HepG2 (cell line): ENCODE results near the gene GRHL1.

Source experiments
- CBX2 ChIP-seq, 2 experiments: fragments of 200-600 bp in 1 of 2; sonication (generic); formaldehyde crosslinking in 1 of 2; IDR thresholded peaks; 2 replicates each; pipeline versions ENCODE4 v1.7.0 to v1.8.1; 2018 to 2022; ENCODE audit warnings: low read depth in 2 of 2, low read length in 1 of 2, mild to moderate bottlenecking in 1 of 2, missing genetic modification reagents in 1 of 2
- KLF16 ChIP-seq, 2 experiments: sonication (generic) in 1 of 2; formaldehyde crosslinking in 1 of 2; IDR thresholded peaks; 2 replicates each; pipeline versions ENCODE4 v1.6.1 to v1.8.0; 2016 to 2023; ENCODE audit warnings: missing genetic modification reagents in 2 of 2, missing compliant biosample characterization in 1 of 2
- ZFP1 ChIP-seq: IDR thresholded peaks from 2 replicates; pipeline ENCODE4 v1.6.1; 2016
- ZNF326 ChIP-seq: sonication (generic); formaldehyde crosslinking; IDR thresholded peaks from 2 replicates; pipeline ENCODE4 v1.4.0; 2020; ENCODE audit warnings: missing genetic modification reagents, borderline replicate concordance
- ZNF367 ChIP-seq: sonication (generic); formaldehyde crosslinking; IDR thresholded peaks from 2 replicates; pipeline ENCODE4 v1.4.0; 2020; ENCODE audit warnings: missing genetic modification reagents, borderline replicate concordance
- TF ChIP-seq, protein P1 (sequence below): sonication (generic); formaldehyde crosslinking; IDR thresholded peaks from 2 replicates; pipeline ENCODE4; 2020; ENCODE audit warnings: missing genetic modification reagents, mild to moderate bottlenecking, borderline replicate concordance
- TF ChIP-seq, protein P2 (sequence below): sonication (generic); formaldehyde crosslinking; IDR thresholded peaks from 2 replicates; pipeline ENCODE4 v1.4.0; 2020; ENCODE audit warnings: mild to moderate bottlenecking, missing genetic modification reagents

DNA sequence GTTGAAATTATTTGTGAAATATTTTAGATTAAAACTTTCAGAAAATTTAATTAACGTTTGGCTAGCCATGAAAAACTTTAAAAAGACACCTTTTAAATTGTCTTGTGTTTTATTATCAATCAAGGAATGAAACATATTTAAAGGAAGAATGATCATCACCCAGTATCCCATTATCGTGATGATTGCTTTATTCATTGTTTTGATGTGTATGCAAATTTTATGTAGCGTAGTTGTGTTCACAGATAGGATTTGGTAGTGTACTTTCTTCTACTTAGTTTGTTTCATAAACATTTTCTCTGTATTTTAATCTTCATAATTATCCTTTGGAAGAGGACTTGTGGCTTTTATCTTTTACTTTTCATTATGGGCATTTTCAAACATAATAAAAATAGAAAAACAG is 7.8 kb downstream of the GRHL1 start:
- no peak for TF ChIP-seq KLF16 (CRISPR knock-in tag; IDR thresholded peaks at IDR 0.05)
- no peak for TF ChIP-seq ZFP1 (CRISPR knock-in tag)
- TF ChIP-seq, protein P1, sequence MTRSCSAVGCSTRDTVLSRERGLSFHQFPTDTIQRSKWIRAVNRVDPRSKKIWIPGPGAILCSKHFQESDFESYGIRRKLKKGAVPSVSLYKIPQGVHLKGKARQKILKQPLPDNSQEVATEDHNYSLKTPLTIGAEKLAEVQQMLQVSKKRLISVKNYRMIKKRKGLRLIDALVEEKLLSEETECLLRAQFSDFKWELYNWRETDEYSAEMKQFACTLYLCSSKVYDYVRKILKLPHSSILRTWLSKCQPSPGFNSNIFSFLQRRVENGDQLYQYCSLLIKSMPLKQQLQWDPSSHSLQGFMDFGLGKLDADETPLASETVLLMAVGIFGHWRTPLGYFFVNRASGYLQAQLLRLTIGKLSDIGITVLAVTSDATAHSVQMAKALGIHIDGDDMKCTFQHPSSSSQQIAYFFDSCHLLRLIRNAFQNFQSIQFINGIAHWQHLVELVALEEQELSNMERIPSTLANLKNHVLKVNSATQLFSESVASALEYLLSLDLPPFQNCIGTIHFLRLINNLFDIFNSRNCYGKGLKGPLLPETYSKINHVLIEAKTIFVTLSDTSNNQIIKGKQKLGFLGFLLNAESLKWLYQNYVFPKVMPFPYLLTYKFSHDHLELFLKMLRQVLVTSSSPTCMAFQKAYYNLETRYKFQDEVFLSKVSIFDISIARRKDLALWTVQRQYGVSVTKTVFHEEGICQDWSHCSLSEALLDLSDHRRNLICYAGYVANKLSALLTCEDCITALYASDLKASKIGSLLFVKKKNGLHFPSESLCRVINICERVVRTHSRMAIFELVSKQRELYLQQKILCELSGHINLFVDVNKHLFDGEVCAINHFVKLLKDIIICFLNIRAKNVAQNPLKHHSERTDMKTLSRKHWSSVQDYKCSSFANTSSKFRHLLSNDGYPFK (CRISPR knock-in tag) = no peak
- no peak for TF ChIP-seq ZNF326 (CRISPR knock-in tag)
- TF ChIP-seq, protein P2, sequence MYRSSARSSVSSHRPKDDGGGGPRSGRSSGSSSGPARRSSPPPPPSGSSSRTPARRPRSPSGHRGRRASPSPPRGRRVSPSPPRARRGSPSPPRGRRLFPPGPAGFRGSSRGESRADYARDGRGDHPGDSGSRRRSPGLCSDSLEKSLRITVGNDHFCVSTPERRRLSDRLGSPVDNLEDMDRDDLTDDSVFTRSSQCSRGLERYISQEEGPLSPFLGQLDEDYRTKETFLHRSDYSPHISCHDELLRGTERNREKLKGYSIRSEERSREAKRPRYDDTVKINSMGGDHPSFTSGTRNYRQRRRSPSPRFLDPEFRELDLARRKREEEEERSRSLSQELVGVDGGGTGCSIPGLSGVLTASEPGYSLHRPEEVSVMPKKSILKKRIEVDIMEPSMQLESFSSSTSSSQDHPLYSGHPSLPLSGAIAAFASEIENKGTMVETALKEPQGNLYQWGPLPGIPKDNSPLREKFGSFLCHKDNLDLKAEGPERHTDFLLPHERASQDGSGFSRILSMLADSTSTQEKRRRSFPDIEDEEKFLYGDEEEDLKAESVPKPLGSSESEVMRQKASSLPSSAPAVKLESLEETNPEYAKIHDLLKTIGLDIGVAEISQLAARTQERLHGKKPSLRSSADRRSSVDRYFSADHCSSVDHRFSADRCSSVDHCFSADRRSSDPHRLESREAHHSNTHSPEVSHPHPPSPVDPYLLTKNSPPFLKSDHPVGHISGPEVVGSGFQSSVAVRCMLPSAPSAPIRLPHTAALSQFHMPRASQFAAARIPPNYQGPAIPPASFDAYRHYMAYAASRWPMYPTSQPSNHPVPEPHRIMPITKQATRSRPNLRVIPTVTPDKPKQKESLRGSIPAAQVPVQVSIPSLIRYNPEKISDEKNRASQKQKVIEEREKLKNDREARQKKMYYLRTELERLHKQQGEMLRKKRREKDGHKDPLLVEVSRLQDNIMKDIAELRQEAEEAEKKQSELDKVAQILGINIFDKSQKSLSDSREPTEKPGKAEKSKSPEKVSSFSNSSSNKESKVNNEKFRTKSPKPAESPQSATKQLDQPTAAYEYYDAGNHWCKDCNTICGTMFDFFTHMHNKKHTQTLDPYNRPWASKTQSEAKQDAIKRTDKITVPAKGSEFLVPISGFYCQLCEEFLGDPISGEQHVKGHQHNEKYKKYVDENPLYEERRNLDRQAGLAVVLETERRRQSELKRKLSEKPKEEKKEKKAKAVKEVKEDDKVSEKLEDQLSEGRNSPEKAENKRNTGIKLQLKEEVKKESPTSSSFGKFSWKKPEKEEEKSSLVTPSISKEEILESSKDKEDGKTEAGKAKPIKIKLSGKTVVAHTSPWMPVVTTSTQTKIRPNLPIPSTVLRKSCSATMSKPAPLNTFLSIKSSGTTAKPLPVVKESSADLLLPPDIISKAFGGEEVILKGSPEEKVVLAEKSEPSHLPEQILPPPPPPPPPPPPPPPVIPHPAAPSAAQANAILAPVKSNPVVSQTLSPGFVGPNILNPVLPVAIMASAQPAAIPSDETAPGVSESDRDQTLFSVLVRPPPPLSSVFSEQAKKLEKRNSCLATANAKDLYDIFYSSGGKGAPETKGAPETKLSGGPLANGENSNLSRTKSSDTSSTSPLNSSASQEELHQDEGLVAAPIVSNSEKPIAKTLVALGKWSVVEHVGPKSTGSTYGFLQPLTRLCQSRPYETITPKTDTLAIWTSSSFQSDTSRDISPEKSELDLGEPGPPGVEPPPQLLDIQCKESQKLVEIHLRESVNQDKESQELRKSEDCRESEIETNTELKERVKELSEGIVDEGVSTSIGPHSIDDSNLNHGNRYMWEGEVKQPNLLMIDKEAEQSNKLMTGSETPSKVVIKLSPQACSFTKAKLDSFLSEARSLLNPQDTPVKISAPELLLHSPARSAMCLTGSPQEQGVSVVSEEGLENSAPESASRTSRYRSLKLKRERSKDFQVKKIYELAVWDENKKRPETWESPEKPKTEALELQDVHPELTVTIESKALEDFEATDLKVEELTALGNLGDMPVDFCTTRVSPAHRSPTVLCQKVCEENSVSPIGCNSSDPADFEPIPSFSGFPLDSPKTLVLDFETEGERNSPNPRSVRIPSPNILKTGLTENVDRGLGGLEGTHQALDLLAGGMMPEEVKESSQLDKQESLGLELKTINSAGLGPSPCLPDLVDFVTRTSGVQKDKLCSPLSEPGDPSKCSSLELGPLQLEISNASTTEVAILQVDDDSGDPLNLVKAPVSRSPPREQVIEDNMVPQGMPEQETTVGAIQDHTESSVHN (CRISPR knock-in tag) = no peak
- no peak for TF ChIP-seq ZNF367 (CRISPR knock-in tag)
- no peak for TF ChIP-seq CBX2 (IDR thresholded peaks at IDR 0.05; ENCODE audit: low read depth, low read length)
- TF ChIP-seq CBX2 (CRISPR knock-in tag; IDR thresholded peaks at IDR 0.05; ENCODE audit: low read depth) = no peak
